Glutamatergic neuron (in vitro differentiated cells): Measurements from ENCODE around the gene RALA. TPM values are rescaled to one million over a fixed set of nuclear protein-coding genes. Genes with fewer than 3 reads are reported as not detected.

Experiments
- DNase-seq: peaks from one replicate; pipeline ENCODE4 v3.0.0; 2022
- H3K27ac Mint-ChIP-seq: one replicate; pipeline ENCODE4 v1.8.0; 2020; ENCODE audit warnings: mild to moderate bottlenecking, mixed read lengths, inconsistent platforms; ENCODE audit not compliant: unreplicated experiment
- H3K27me3 Mint-ChIP-seq: one replicate; pipeline ENCODE4 v1.8.0; 2020; ENCODE audit warnings: mild to moderate bottlenecking, moderate library complexity, mixed read lengths, inconsistent platforms; ENCODE audit not compliant: unreplicated experiment
- H3K36me3 Mint-ChIP-seq: one replicate; pipeline ENCODE4 v1.8.0; 2020; ENCODE audit warnings: mild to moderate bottlenecking, mixed read lengths, inconsistent platforms; ENCODE audit not compliant: unreplicated experiment
- H3K4me1 Mint-ChIP-seq: one replicate; pipeline ENCODE4 v1.8.0; 2020; ENCODE audit warnings: mild to moderate bottlenecking, low read depth, mixed read lengths, inconsistent platforms; ENCODE audit not compliant: unreplicated experiment
- H3K4me3 Mint-ChIP-seq: one replicate; pipeline ENCODE4 v1.8.0; 2020; ENCODE audit warnings: mild to moderate bottlenecking, mixed read lengths, inconsistent platforms; ENCODE audit not compliant: unreplicated experiment
- H3K9me3 Mint-ChIP-seq: one replicate; pipeline ENCODE4 v1.8.0; 2020; ENCODE audit warnings: mild to moderate bottlenecking, moderate library complexity, mixed read lengths, inconsistent platforms; ENCODE audit not compliant: unreplicated experiment
- CTCF ChIP-seq: fragments of 200-600 bp; sonication (generic); IDR thresholded peaks from one replicate; pipeline ENCODE4 v1.5.0; 2021; ENCODE audit not compliant: partially characterized antibody, unreplicated experiment
- total RNA-seq: library from RNA; stranded (reverse); fragmentation: NEBNext Ultra II Directional; extraction: Animal tissue kit (Norgen Biotek cat#: 25700); gene quantifications from one replicate; pipeline ENCODE4 v1.2.1, GENCODE V29; 2021; ENCODE audit not compliant: unreplicated experiment

The RALA gene
- total RNA-seq, 1 donor from 2014 or later, result 69.9 TPM

GRCh38 chr7:39617005-39617404 is 6.4 kb upstream of the RALA start:
- Mint-ChIP-seq H3K9me3 (no peaks in the 10 kb centered on the region), H3K27me3 (peaks cover 2% of the 10 kb centered on the region), H3K36me3 (no peaks in the 10 kb centered on the region), H3K27ac (no peak overlapping the region), H3K4me3 (no peak overlapping the region), H3K4me1 (peaks cover 2% of the 10 kb centered on the region)
- DNase-seq, result no peak
- no peak for TF ChIP-seq CTCF

DNA sequence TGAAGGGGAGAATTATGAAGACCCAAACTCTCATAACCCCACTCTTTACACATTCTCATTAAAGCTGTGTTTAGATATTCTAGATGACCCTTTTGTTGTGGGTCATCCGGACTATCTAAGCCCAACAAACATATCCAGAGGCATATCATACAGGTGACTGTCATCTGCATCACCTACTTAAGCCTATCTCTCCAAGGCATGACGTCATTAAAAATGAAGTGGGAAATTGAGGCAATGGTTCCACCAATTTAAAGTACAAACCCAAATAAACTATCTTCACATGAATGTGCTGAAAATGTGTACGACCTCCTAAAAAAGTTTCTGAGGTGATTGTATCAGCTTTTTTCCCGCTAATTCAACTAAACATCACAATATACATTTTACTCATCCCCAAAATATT is 4.5 kb upstream of the RALA start:
- Mint-ChIP-seq H3K27ac (no peak overlapping the region), H3K4me3 (no peak overlapping the region), H3K9me3 (peaks cover 5% of the 10 kb centered on the region), H3K27me3 (peaks cover 2% of the 10 kb centered on the region), H3K36me3 (no peaks in the 10 kb centered on the region), H3K4me1 (peaks cover 7% of the 10 kb centered on the region)
- TF ChIP-seq CTCF, result no peak
- DNase-seq, result no peak

- peaks cover 12% of the 10 kb centered on the region for H3K4me1 Mint-ChIP-seq
- no peaks in the 10 kb centered on the region for H3K36me3 Mint-ChIP-seq
- peaks cover 8% of the 10 kb centered on the region for H3K27me3 Mint-ChIP-seq
- H3K9me3 Mint-ChIP-seq, result peaks cover 10% of the 10 kb centered on the region
- no peak for DNase-seq
- H3K4me3 Mint-ChIP-seq, result no peak overlapping the region
- no peak overlapping the region for H3K27ac Mint-ChIP-seq
- TF ChIP-seq CTCF, result no peak
Measured at GRCh38 chr7:39620486-39620885, 2.9 kb upstream of the RALA start.

DNA sequence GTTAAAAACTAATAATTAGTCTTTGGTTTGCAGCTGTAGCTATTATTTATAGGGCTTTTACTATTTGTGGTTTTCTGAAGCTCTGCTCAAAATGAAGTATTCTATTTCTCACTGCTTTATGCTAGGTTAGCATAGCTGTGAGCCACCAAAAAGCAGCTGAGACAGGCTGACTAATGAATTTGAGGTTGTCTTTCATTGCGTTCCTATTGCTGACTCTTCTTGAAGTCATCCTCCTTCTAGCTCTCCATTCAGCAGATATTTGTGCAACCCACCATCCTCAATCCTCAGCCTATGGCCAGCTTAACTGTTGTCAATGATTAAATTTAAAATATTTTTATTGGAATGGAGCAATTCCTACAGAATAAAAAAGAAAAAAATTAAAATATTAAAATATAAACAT is 2.1 kb upstream of the RALA start:
- peaks cover 8% of the 10 kb centered on the region for H3K27me3 Mint-ChIP-seq

More for the DNA sequence above, 2.1 kb upstream of the RALA start:
- Mint-ChIP-seq H3K4me1 (peaks cover 15% of the 10 kb centered on the region), H3K4me3 (no peak overlapping the region), H3K27ac (no peak overlapping the region), H3K9me3 (peaks cover 10% of the 10 kb centered on the region), H3K36me3 (no peaks in the 10 kb centered on the region)
- no peak for TF ChIP-seq CTCF
- no peak for DNase-seq
